ENCODE measurements around the gene USP48. TPM values are rescaled to one million over a fixed set of nuclear protein-coding genes. Genes with fewer than 3 reads are reported as not detected.

USP48 gene
- total and polyA plus RNA-seq, 10 of the 15 experiments (the other 5 are each of a cell fraction or from before 2014, with no cell fraction given) = 21.2 to 115 (median 75.5) TPM

GRCh38 chr1:21689661-21690372 is 93.1 kb downstream of the USP48 start:
- TF ChIP-seq ZNF207 (IDR thresholded peaks at IDR 0.05; ENCODE audit: borderline replicate concordance) (no peak), POLR2A (IDR thresholded peaks at IDR 0.05; ENCODE audit: low read depth, low read length) (no peak), EP300 (IDR thresholded peaks at IDR 0.05; ENCODE audit: borderline replicate concordance in 1 of 2, control insufficient read depth in 1 of 2, low read depth in 2 of 2, low read length in 2 of 2) (no peak), SKIL (IDR thresholded peaks at IDR 0.05; ENCODE audit: low read depth, poor library complexity, severe bottlenecking) (no peak), PML (IDR thresholded peaks at IDR 0.05; ENCODE audit: low read length) (no peak), ETV6 (conservative IDR thresholded peaks at IDR 0.05 in 1 of 2, IDR thresholded peaks at IDR 0.05 in 1 of 2; ENCODE audit: borderline replicate concordance in 1 of 2, low read depth in 1 of 2) (no peak), NFYB (IDR thresholded peaks at IDR 0.05; ENCODE audit: insufficient read depth, low read depth, low read length) (no peak), TAF1 (IDR thresholded peaks at IDR 0.05; ENCODE audit: borderline replicate concordance, low read depth, low read length) (no peak)
- whole genome bisulfite sequencing (ENCODE audit: insufficient coverage, insufficient replicate concordance, low lambda C conversion rate, missing lambda C conversion rate) = 94% methylated on average over 6 of the region's 6 CpGs
- H3K9me3 ChIP-seq (replicated peaks; ENCODE audit: control insufficient read depth, insufficient read depth, low read length) = no peaks in the 10 kb centered on the region
- in situ Hi-C loops (cut with MboI) = no loop called here
- no peak overlapping the region for H3K9ac ChIP-seq (ENCODE audit: control insufficient read depth, insufficient read depth, low read length)
- ChIA-PET RAD21 (ENCODE audit: unreplicated experiment) (no interaction called here), CTCF (interaction anchor here (0.6 kb wide), 1 partner anchor 661 kb away, joined by 3 read pairs; no protein-coding TSS in a partner anchor), POLR2A (interaction anchor here (0.7 kb wide), 1 partner anchor 248 kb away, joined by 4 read pairs; no protein-coding TSS in a partner anchor), SMC1A (ENCODE audit: uncharacterized antibody, unreplicated experiment) (no interaction called here)
- no peaks in the 10 kb centered on the region for H3K27me3 ChIP-seq (replicated peaks in 1 of 2; ENCODE audit: control insufficient read depth in 2 of 2, insufficient read depth in 2 of 2, low read length in 1 of 2)
- H3K27ac ChIP-seq (ENCODE audit: control insufficient read depth, insufficient read depth) = no peak overlapping the region
- BruUV-seq (replicated peaks) = no TSS peak
- no peak for ATAC-seq
- no peaks in the 10 kb centered on the region for H3K4me1 ChIP-seq (ENCODE audit: control insufficient read depth, insufficient read depth, low read length)
- no peak for DNase-seq (ENCODE audit: low read depth, low spot score)
- H2AFZ ChIP-seq (ENCODE audit: control insufficient read depth, low read depth, low read length) = no peak overlapping the region
- no peak for FAIRE-seq
- no peaks in the 10 kb centered on the region for H4K20me1 ChIP-seq (ENCODE audit: control insufficient read depth, insufficient read depth)
- H3K4me3 ChIP-seq = no peak overlapping the region
- peaks cover 19 to 48% of the 10 kb centered on the region in 2 experiments for H3K36me3 ChIP-seq (ENCODE audit: control insufficient read depth in 2 of 2, insufficient read depth in 2 of 2, low read length in 1 of 2)
- intact Hi-C loops (cut with micrococcal nuclease; ENCODE audit: unreplicated experiment) = no loop called here
- no peaks in the 10 kb centered on the region for H3K79me2 ChIP-seq (ENCODE audit: control insufficient read depth, insufficient read depth, low read length)
- no peak overlapping the region for H3K4me2 ChIP-seq (ENCODE audit: control insufficient read depth, insufficient read depth)

Measured in GM12878 (cell line).